GM12878 (cell line): ENCODE data around the gene DCAF6. TPM values are rescaled to one million over a fixed set of nuclear protein-coding genes. Genes with fewer than 3 reads are reported as not detected.

ENCODE experiments used
- ATAC-seq: fragments of 200-7000 bp; cut with Tn5 transposase; 3 replicates; pipeline ENCODE4 v1.9.1; 2020; ENCODE audit warnings: mild to moderate bottlenecking, moderate library complexity
- BruUV-seq: library from RNA; stranded (reverse); fragments of 400-500 nt; replicated peaks from 2 replicates; lab custom pipeline; 2021; lab: Mats Ljungman, UMichigan
- CTCF ChIA-PET: fragments of 300-600 bp; sonication (Branson Sonifier 250); formaldehyde crosslinking; extraction: SDS; loops from one replicate; lab custom pipeline; 2021; ENCODE audit warnings: inconsistent platforms; lab: Yijun Ruan, JAX
- POLR2A ChIA-PET: fragments of 350-600 bp; formaldehyde crosslinking; extraction: SDS; loops from one replicate; lab custom pipeline; 2021; ENCODE audit warnings: inconsistent platforms; lab: Charles Lee
- RAD21 ChIA-PET: fragments of 300-600 bp; sonication (Branson Sonifier 250); formaldehyde crosslinking; loops from one replicate; lab custom pipeline; 2023; ENCODE audit warnings: antibody characterized with exemption; ENCODE audit not compliant: unreplicated experiment; lab: Charles Lee
- SMC1A ChIA-PET: fragments of 300-600 bp; sonication (Branson Sonifier 250); formaldehyde crosslinking; loops from one replicate; lab custom pipeline; 2023; ENCODE audit not compliant: unreplicated experiment, uncharacterized antibody; lab: Charles Lee
- DNase-seq: peaks from one replicate; pipeline ENCODE4 v3.0.0-alpha.2; 2011; ENCODE audit warnings: low read depth, low spot score
- FAIRE-seq: peaks from 3 replicates; lab custom pipeline; 2011; peaks lifted over from hg19 to GRCh38; lab: Jason Lieb, UNC
- H2AFZ ChIP-seq: 2 replicates; pipeline ENCODE4 v1.6.0; 2011; ENCODE audit warnings: low read depth, low read length, control low read depth; ENCODE audit not compliant: control insufficient read depth
- H3K27ac ChIP-seq: 2 replicates; pipeline ENCODE4 v1.5.1; 2011; ENCODE audit warnings: control low read depth; ENCODE audit not compliant: control insufficient read depth, insufficient read depth
- H3K27me3 ChIP-seq, 2 experiments: replicated peaks in 1 of 2; 2 replicates each; pipeline versions ENCODE4 v1.6.0 to v1.6.1; 2011; ENCODE audit warnings: low read length in 1 of 2; ENCODE audit not compliant: control insufficient read depth in 2 of 2, insufficient read depth in 2 of 2
- H3K36me3 ChIP-seq, 2 experiments: 2 replicates each; pipeline ENCODE4 v1.5.1; 2011; ENCODE audit warnings: low read length in 1 of 2; ENCODE audit not compliant: control insufficient read depth in 2 of 2, insufficient read depth in 2 of 2
- H3K4me1 ChIP-seq: 2 replicates; pipeline ENCODE4 v1.6.1; 2011; ENCODE audit warnings: mild to moderate bottlenecking, low read length, moderate library complexity, mixed read lengths; ENCODE audit not compliant: control insufficient read depth, insufficient read depth
- H3K4me2 ChIP-seq: 2 replicates; pipeline ENCODE4 v1.6.0; 2011; ENCODE audit warnings: control low read depth; ENCODE audit not compliant: control insufficient read depth, insufficient read depth
- H3K4me3 ChIP-seq: fragments of 200-600 bp; sonication (generic); 2 replicates; pipeline ENCODE4 v1.5.1; 2016
- H3K79me2 ChIP-seq: 2 replicates; pipeline ENCODE4 v1.6.0; 2011; ENCODE audit warnings: low read length; ENCODE audit not compliant: control insufficient read depth, insufficient read depth
- H3K9ac ChIP-seq: 2 replicates; pipeline ENCODE4 v1.8.0; 2011; ENCODE audit warnings: low read length, control low read depth, mixed read lengths; ENCODE audit not compliant: control insufficient read depth, insufficient read depth
- H3K9me3 ChIP-seq: replicated peaks from 3 replicates; pipeline ENCODE4 v1.5.1; 2011; ENCODE audit warnings: mild to moderate bottlenecking, low read length; ENCODE audit not compliant: control insufficient read depth, insufficient read depth
- H4K20me1 ChIP-seq: 2 replicates; pipeline ENCODE4 v1.6.0; 2011; ENCODE audit not compliant: control insufficient read depth, insufficient read depth
- BMI1 ChIP-seq: fragments of 450-650 bp; IDR thresholded peaks from 2 replicates; pipeline ENCODE4 v1.6.1; 2016; ENCODE audit warnings: mild to moderate bottlenecking, moderate library complexity, borderline replicate concordance
- BRCA1 ChIP-seq: IDR thresholded peaks from 2 replicates; pipeline ENCODE4 v1.6.1; 2011; ENCODE audit warnings: low read depth, low read length, improper control_type of control experiment
- CEBPZ ChIP-seq: fragments of 150-350 bp; IDR thresholded peaks from 2 replicates; pipeline ENCODE4 v1.6.1; 2016; ENCODE audit warnings: low read depth, low read length
- ESRRA ChIP-seq: IDR thresholded peaks from 2 replicates; pipeline ENCODE4 v1.6.1; 2012; ENCODE audit warnings: mild to moderate bottlenecking, low read length, improper control_type of control experiment
- ETV6 ChIP-seq, 2 experiments: fragments of 450-650 bp in 1 of 2; IDR thresholded peaks in 1 of 2; conservative IDR thresholded peaks in 1 of 2; 2 replicates each; pipeline ENCODE4 v1.6.1; 2014; ENCODE audit warnings: antibody characterized with exemption in 1 of 2, borderline replicate concordance in 1 of 2, low read depth in 1 of 2, mild to moderate bottlenecking in 1 of 2, moderate library complexity in 1 of 2
- FOXM1 ChIP-seq: IDR thresholded peaks from 2 replicates; pipeline ENCODE4 v1.6.1; 2012; ENCODE audit warnings: low read depth, mild to moderate bottlenecking, inconsistent platforms, low read length, moderate library complexity
- JUNB ChIP-seq: IDR thresholded peaks from 2 replicates; pipeline ENCODE4 v1.6.1; 2016; ENCODE audit warnings: antibody characterized with exemption, mild to moderate bottlenecking
- KAT2A ChIP-seq: conservative IDR thresholded peaks from 2 replicates; pipeline ENCODE4 v1.6.1; 2011; ENCODE audit warnings: low read depth, low read length; ENCODE audit not compliant: control insufficient read depth
- MEF2B ChIP-seq: fragments of 450-650 bp; IDR thresholded peaks from 2 replicates; pipeline ENCODE4 v1.6.1; 2018; ENCODE audit warnings: mild to moderate bottlenecking, moderate library complexity; ENCODE audit not compliant: partially characterized antibody, poor library complexity, severe bottlenecking
- NBN ChIP-seq: fragments of 450-650 bp; IDR thresholded peaks from 2 replicates; pipeline ENCODE4 v1.6.1; 2016
- NRF1 ChIP-seq: conservative IDR thresholded peaks from 2 replicates; pipeline ENCODE4 v1.6.1; 2011; ENCODE audit warnings: mild to moderate bottlenecking, low read depth, low read length, improper control_type of control experiment
- POLR2AphosphoS2 ChIP-seq: IDR thresholded peaks from 2 replicates; pipeline ENCODE4 v1.6.1; 2011; ENCODE audit warnings: low read depth, mild to moderate bottlenecking, low read length, improper control_type of control experiment, moderate library complexity
- POLR2AphosphoS5 ChIP-seq: IDR thresholded peaks from 2 replicates; pipeline ENCODE4 v1.6.1; 2011; ENCODE audit warnings: mild to moderate bottlenecking, low read length, inconsistent platforms
- RELA ChIP-seq: fragments of 450-650 bp; IDR thresholded peaks from 2 replicates; pipeline ENCODE4 v1.8.0; 2014; ENCODE audit warnings: borderline replicate concordance; ENCODE audit not compliant: partially characterized antibody
- SKIL ChIP-seq: fragments of 450-650 bp; IDR thresholded peaks from 2 replicates; pipeline ENCODE4 v1.6.1; 2017; ENCODE audit warnings: mild to moderate bottlenecking, low read depth, inconsistent platforms; ENCODE audit not compliant: poor library complexity, severe bottlenecking
- SMAD1 ChIP-seq: fragments of 450-650 bp; IDR thresholded peaks from 2 replicates; pipeline ENCODE4 v1.6.1; 2018; ENCODE audit warnings: mild to moderate bottlenecking, low read depth; ENCODE audit not compliant: partially characterized antibody
- SREBF2 ChIP-seq: IDR thresholded peaks from 2 replicates; pipeline ENCODE4 v1.6.1; 2012; ENCODE audit warnings: mild to moderate bottlenecking, low read length
- ZNF274 ChIP-seq: IDR thresholded peaks from one replicate; pipeline ENCODE4 v1.8.0; 2011; ENCODE audit not compliant: insufficient read length, insufficient read depth
- ZZZ3 ChIP-seq: IDR thresholded peaks from 2 replicates; pipeline ENCODE4 v1.6.1; 2011; ENCODE audit warnings: low read depth; ENCODE audit not compliant: control insufficient read depth, insufficient read length
- WGBS: methylation state at CpG from one replicate; pipeline ENCODE4 v1.1.6; 2016; ENCODE audit warnings: low lambda C conversion rate; ENCODE audit not compliant: insufficient replicate concordance, insufficient coverage; ENCODE audit errors: missing lambda C conversion rate; 5-methylcytosine and 5-hydroxymethylcytosine counted together
- in situ Hi-C: fragments of 300-500 bp; cut with MboI; formaldehyde crosslinking; loops from 9 replicates; pipeline ENCODE4 v1.14.3; 2018; ENCODE audit warnings: mixed read lengths
- intact Hi-C: fragments of 100-400 bp; cut with micrococcal nuclease; formaldehyde crosslinking; loops from one replicate; pipeline ENCODE4 v1.14.2; 2022; ENCODE audit not compliant: unreplicated experiment
- polyA plus RNA-seq, 11 experiments: library from polyadenylated mRNA; depleted of rRNA in 4 of 11; unstranded in 6 of 11; stranded (reverse) in 5 of 11; fragments of >200 nt; fragmentation: Nextera tagmentation in 4 of 11; fragmentation: Illumina TruSeq in 1 of 11; extraction: Ambion mirVana in 4 of 11; extraction: Trizol in 1 of 11; gene quantifications; 1 replicate in 1 of 11; 2 replicates in 10 of 11; pipeline versions ENCODE4 v1.2.1 to v1.2.3, GENCODE V29; 2011 to 2016; ENCODE audit warnings: inconsistent platforms in 2 of 11, missing spikeins in 2 of 11, low read depth in 1 of 11
- total RNA-seq, 4 experiments: library from RNA; depleted of rRNA in 3 of 4; stranded (reverse); fragments of >200 nt in 3 of 4; fragmentation: Illumina TruSeq in 1 of 4; extraction: Trizol in 1 of 4; gene quantifications; 2 replicates each; pipeline versions ENCODE4 v1.2.1 to v1.2.3, GENCODE V29; 2013 to 2021

The DCAF6 gene
- total and polyA plus RNA-seq, 10 of the 15 experiments (the other 5 are each of a cell fraction or from before 2014, with no cell fraction given): 11.4 to 62.7 (median 33.0) TPM

- ChIA-PET SMC1A (interaction anchor here (0.6 to 1.7 kb wide), 3 partner anchors 9 to 119 kb away, joined by 3 to 9 read pairs (median 9); partner anchors contain the start of genes DCAF6 and MPC2), RAD21 (no interaction called here), CTCF (no interaction called here), POLR2A (interaction anchor here (1.5 to 2.2 kb wide), 2 partner anchors 9 to 10 kb away, joined by 6 to 20 read pairs; partner anchors contain the start of genes DCAF6 and MPC2)
- no peak overlapping the region for H2AFZ ChIP-seq
- intact Hi-C loops (no loop called here), in situ Hi-C loops (no loop called here)
- no peaks in the 10 kb centered on the region; a peak in 1 of 4 replicates for H3K36me3 ChIP-seq
- peaks cover 5% of the 10 kb centered on the region; the same call in 1 of the 2 replicates for H3K4me1 ChIP-seq
- H3K79me2 ChIP-seq: peaks cover 14% of the 10 kb centered on the region
- no peak overlapping the region for H3K27ac ChIP-seq
- TF ChIP-seq ZNF274 (no peak), NRF1 (no peak), SREBF2 (no peak), POLR2AphosphoS5 (no peak), MEF2B (no peak), POLR2AphosphoS2 (no peak), BMI1 (no peak), FOXM1 (no peak), SKIL (no peak), ETV6 (conservative IDR thresholded peaks at IDR 0.05 in 1 of 2, IDR thresholded peaks at IDR 0.05 in 1 of 2; ENCODE audit: borderline replicate concordance in 1 of 2, low read depth in 1 of 2) (no peak), NBN (no peak), KAT2A (no peak), ZZZ3 (no peak), ESRRA (no peak), CEBPZ (no peak), BRCA1 (no peak), JUNB (no peak), RELA (no peak), SMAD1 (no peak)
- no peaks in the 10 kb centered on the region for H3K27me3 ChIP-seq
- no peak overlapping the region for H3K4me3 ChIP-seq
- no peak for FAIRE-seq
- H3K4me2 ChIP-seq: no peak overlapping the region; the same call in 1 of the 2 replicates
- DNase-seq: no peak
- H4K20me1 ChIP-seq: no peaks in the 10 kb centered on the region
- no peak for ATAC-seq
- 97% methylated on average over 6 of the region's 6 CpGs for WGBS
- no TSS peak for BruUV-seq
- H3K9ac ChIP-seq: no peak overlapping the region
- H3K9me3 ChIP-seq: no peaks in the 10 kb centered on the region
Measured at GRCh38 chr1:167926486-167926997, 9.9 kb upstream of the DCAF6 start.
